NOMO-1 treated with dmso at 0.1 percent for 144 hours (cell line): Measurements from ENCODE around the gene SCAF4.

ENCODE experiments used
- DNase-seq: peaks from one replicate; lab custom pipeline; 2025; ENCODE audit not compliant: unreplicated experiment; lab: John Stamatoyannopoulos, UW

The SCAF4 gene

GRCh38 chr21:31714741-31715365, 17.1 kb downstream of the SCAF4 start:
- no peak for DNase-seq

GRCh38 chr21:31713973-31714740, 17.8 kb downstream of the SCAF4 start:
- DNase-seq = no peak

GRCh38 chr21:31713115-31713514, 18.8 kb downstream of the SCAF4 start:
- no peak for DNase-seq

- no peak for DNase-seq
Measured at GRCh38 chr21:31711745-31712285, 20.1 kb downstream of the SCAF4 start.

- DNase-seq = no peak
Measured at GRCh38 chr21:31711326-31711725, 20.6 kb downstream of the SCAF4 start.

- DNase-seq = no peak
Measured at GRCh38 chr21:31710586-31710985, 21.3 kb downstream of the SCAF4 start.

- DNase-seq = no peak
Measured at GRCh38 chr21:31708541-31708940, 23.4 kb downstream of the SCAF4 start.

GRCh38 chr21:31707499-31707898, 24.4 kb downstream of the SCAF4 start:
- DNase-seq = no peak

GRCh38 chr21:31706562-31706961, 25.4 kb downstream of the SCAF4 start:
- no peak for DNase-seq

- no peak for DNase-seq
Measured at GRCh38 chr21:31700040-31700439, 31.9 kb downstream of the SCAF4 start.

- DNase-seq = no peak
Measured at GRCh38 chr21:31698461-31698860, 33.5 kb downstream of the SCAF4 start.

- no peak for DNase-seq
Measured at GRCh38 chr21:31696424-31696823, 35.5 kb downstream of the SCAF4 start.

- DNase-seq = no peak
Measured at GRCh38 chr21:31693222-31693621, 38.7 kb downstream of the SCAF4 start.

GRCh38 chr21:31688603-31689368, 43.1 kb downstream of the SCAF4 start:
- no peak for DNase-seq

- DNase-seq = no peak
Measured at GRCh38 chr21:31687108-31687507, 44.8 kb downstream of the SCAF4 start.

- DNase-seq = no peak
Measured at GRCh38 chr21:31686272-31686915, 45.5 kb downstream of the SCAF4 start.

GRCh38 chr21:31684918-31685317, 47.0 kb downstream of the SCAF4 start:
- DNase-seq = no peak

GRCh38 chr21:31683029-31683428, 48.9 kb downstream of the SCAF4 start:
- no peak for DNase-seq

- DNase-seq = no peak
Measured at GRCh38 chr21:31682620-31683019, 49.3 kb downstream of the SCAF4 start.

- no peak for DNase-seq
Measured at GRCh38 chr21:31678478-31678877, 53.4 kb downstream of the SCAF4 start.

- DNase-seq = no peak
Measured at GRCh38 chr21:31677047-31677446, 54.9 kb downstream of the SCAF4 start.
